Mucosa of stomach (tissue), 1 donor: ENCODE data around the gene TAF1.
"Not testable (repeated sequence)": the region's sequence is repeated elsewhere in the genome, so short reads cannot be mapped to it uniquely, and the experiment has no call there.

ENCODE experiments used
- H3K27me3 ChIP-seq: one replicate; pipeline ENCODE4 v1.7.0; 2013; ENCODE audit warnings: mild to moderate bottlenecking, low read length; ENCODE audit not compliant: control insufficient read depth, insufficient read depth
- H3K36me3 ChIP-seq: one replicate; pipeline ENCODE4 v1.7.0; 2013; ENCODE audit warnings: low read length; ENCODE audit not compliant: control insufficient read depth, insufficient read depth
- H3K4me1 ChIP-seq: one replicate; pipeline ENCODE4 v1.7.0; 2013; ENCODE audit warnings: mild to moderate bottlenecking, low read length; ENCODE audit not compliant: control insufficient read depth, insufficient read depth
- H3K4me3 ChIP-seq: one replicate; pipeline ENCODE4 v1.7.0; 2013; ENCODE audit warnings: low read length
- H3K9ac ChIP-seq: one replicate; pipeline ENCODE4 v1.7.0; 2013; ENCODE audit warnings: mild to moderate bottlenecking, low read length, moderate library complexity
- H3K9me3 ChIP-seq: one replicate; pipeline ENCODE4 v1.7.0; 2013; ENCODE audit warnings: mild to moderate bottlenecking, low read length, moderate library complexity; ENCODE audit not compliant: control insufficient read depth
- donor health status: Pancreatic carcinoma.

The TAF1 gene, protein sequence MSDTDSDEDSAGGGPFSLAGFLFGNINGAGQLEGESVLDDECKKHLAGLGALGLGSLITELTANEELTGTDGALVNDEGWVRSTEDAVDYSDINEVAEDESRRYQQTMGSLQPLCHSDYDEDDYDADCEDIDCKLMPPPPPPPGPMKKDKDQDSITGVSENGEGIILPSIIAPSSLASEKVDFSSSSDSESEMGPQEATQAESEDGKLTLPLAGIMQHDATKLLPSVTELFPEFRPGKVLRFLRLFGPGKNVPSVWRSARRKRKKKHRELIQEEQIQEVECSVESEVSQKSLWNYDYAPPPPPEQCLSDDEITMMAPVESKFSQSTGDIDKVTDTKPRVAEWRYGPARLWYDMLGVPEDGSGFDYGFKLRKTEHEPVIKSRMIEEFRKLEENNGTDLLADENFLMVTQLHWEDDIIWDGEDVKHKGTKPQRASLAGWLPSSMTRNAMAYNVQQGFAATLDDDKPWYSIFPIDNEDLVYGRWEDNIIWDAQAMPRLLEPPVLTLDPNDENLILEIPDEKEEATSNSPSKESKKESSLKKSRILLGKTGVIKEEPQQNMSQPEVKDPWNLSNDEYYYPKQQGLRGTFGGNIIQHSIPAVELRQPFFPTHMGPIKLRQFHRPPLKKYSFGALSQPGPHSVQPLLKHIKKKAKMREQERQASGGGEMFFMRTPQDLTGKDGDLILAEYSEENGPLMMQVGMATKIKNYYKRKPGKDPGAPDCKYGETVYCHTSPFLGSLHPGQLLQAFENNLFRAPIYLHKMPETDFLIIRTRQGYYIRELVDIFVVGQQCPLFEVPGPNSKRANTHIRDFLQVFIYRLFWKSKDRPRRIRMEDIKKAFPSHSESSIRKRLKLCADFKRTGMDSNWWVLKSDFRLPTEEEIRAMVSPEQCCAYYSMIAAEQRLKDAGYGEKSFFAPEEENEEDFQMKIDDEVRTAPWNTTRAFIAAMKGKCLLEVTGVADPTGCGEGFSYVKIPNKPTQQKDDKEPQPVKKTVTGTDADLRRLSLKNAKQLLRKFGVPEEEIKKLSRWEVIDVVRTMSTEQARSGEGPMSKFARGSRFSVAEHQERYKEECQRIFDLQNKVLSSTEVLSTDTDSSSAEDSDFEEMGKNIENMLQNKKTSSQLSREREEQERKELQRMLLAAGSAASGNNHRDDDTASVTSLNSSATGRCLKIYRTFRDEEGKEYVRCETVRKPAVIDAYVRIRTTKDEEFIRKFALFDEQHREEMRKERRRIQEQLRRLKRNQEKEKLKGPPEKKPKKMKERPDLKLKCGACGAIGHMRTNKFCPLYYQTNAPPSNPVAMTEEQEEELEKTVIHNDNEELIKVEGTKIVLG (N-terminal part only)

DNA sequence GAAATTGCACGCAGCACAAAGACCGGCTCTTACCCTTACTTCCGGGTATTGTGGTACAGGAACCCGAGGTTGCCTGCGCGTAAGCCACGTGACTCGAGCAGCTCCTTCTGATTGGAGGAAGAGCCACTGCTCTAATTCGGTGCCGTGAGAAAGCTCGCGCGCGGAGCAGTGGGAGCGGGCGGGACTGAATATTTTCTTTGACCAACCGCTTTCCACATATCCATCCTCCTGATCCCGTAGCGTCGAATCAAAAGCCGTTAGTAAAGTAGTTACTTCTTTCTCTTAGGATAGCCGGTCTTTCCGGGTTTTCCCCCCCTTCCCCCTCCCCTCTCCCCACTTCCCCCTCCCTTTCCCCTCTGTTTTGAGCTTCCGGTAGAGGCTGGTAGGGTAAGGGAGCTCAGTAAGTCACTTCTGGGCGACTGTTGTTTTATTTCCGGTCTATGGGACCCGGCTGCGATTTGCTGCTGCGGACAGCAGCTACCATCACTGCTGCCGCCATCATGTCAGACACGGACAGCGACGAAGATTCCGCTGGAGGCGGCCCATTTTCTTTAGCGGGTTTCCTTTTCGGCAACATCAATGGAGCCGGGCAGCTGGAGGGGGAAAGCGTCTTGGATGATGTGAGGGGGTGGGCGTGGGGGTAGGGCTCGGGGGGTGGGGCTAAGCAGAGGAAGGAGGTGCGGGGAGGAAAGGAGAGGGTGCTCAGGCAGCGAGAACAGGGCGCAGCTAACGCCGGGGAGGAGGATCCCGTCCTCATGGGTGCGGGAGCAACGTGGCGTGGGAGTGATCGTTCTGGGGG is at the start of gene TAF1:
Gene TAF1 (plus strand): TSS at position 483 of the 799 bp plus-strand sequence. CDS start 18 bp downstream, at position 501.
- no peaks in the 10 kb centered on the region for H3K27me3 ChIP-seq
- no peaks in the 10 kb centered on the region for H3K9me3 ChIP-seq
- peak within 1 kb of the TSS; percentile 78 for H3K9ac ChIP-seq
- H3K36me3 ChIP-seq = no peaks in the 10 kb centered on the region
- peaks cover 4% of the 10 kb centered on the region for H3K4me1 ChIP-seq
- H3K4me3 ChIP-seq = peak within 1 kb of the TSS; percentile 69

DNA sequence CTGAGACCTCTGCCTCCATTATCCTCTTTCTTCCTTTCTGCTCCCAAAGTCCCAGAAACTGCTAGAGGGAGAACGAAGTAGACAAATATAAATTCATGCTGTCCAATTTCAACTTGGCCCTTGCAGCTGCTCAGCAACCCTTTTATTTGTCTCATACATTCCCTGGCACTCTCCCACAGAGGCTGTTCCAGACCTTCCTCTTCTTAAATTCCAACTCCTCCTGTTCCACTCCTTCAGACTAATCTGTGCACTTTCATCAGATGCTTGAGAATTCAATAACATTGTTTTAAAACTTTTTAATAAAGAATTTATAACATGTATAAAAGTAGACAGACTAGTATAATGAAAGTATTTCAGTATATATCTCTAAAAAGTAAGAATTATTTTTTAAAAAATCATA is 49.2 kb upstream of the TAF1 start:
- not testable (repeated sequence) for H3K4me3 ChIP-seq, H3K4me1 ChIP-seq, H3K9ac ChIP-seq, H3K27me3 ChIP-seq, H3K9me3 ChIP-seq, H3K36me3 ChIP-seq

DNA sequence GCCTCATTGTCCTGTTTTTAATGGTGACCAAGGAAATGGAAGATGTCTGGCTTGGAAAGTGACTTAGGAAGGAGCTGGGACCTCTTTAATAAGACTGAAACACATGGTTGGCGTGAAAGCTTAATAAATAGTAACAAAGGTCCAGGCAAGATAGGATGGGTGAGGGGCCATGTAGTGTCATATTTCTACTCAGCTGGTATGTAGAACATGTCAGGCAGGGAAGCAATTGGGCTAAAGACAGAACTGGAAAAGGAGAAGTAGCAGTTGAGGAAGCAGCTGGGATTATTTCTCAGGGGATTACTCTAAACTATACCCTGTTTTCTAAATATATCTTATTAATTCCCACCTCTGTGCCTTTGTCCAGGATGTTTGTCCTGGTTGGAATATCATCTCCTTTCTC is 46.0 kb upstream of the TAF1 start:
- no peak overlapping the region for H3K4me3 ChIP-seq
- no peaks in the 10 kb centered on the region for H3K4me1 ChIP-seq
- H3K9ac ChIP-seq = no peak overlapping the region
- no peaks in the 10 kb centered on the region for H3K9me3 ChIP-seq
- H3K36me3 ChIP-seq = no peaks in the 10 kb centered on the region
- H3K27me3 ChIP-seq = no peaks in the 10 kb centered on the region

DNA sequence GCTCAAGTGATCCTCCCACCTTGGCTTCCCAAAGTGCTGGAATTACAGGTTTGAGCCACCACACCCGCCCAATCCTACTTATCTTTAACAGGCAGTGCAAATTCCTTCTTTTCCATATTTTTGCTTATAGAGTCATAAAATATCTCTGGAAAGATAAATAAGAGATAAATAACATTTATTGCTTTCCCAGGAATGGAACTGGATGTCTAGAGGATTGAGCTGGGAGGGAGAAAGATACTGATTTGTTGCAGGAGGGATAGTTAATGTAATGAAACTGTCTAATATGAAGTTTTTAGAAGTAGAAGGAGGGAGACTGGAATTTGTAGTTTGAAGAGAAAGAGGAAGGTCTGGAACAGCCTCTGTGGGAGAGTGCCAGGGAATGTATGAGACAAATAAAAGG is 44.4 kb upstream of the TAF1 start:
- Histone ChIP-seq H3K4me3 (no peak overlapping the region), H3K36me3 (no peaks in the 10 kb centered on the region), H3K9ac (no peak overlapping the region), H3K4me1 (no peaks in the 10 kb centered on the region), H3K27me3 (no peaks in the 10 kb centered on the region), H3K9me3 (no peaks in the 10 kb centered on the region)

DNA sequence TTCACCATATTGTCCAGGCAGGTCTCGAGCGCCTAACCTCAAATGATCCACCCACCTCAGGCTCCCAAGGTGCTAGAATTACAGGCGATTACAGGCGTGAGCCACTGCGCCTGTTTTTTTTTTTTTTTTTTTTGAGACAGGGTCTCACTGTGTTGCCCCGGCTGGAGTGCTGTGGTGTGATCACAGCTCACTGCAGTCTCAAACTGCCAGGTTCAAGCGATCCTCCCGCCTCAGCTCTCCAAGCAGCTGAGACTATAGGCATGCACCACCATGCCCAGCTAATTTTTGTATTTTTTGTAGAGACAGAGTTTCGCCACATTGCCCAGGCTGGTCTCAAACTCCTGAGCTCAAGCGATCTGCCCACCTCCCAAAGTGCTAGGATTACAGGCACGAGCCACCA is 41.7 kb upstream of the TAF1 start:
- not testable (repeated sequence) for H3K9ac ChIP-seq

DNA sequence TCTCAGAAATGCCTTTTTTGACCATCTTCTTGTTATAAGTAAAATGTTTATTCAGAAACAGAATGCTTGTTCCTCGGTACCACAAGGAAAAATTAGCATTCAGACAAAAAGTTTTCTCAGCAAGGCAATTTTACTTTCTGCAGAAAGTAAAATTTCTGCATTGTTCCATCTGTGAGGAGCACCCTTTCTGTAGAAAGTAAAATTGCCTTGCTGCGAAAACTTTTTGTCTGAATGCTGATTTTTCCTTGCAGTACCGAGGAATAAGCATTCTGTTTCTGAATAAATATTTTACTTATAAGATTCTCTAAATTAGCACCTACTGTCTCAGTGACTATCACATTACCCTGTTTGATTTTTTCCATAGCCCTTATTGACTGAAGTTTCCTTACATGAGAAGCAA is 39.8 kb upstream of the TAF1 start:
- no peaks in the 10 kb centered on the region for H3K9me3 ChIP-seq
- no peaks in the 10 kb centered on the region for H3K36me3 ChIP-seq
- H3K4me3 ChIP-seq = no peak overlapping the region
- no peaks in the 10 kb centered on the region for H3K4me1 ChIP-seq
- no peak overlapping the region for H3K9ac ChIP-seq
- no peaks in the 10 kb centered on the region for H3K27me3 ChIP-seq

More for the DNA sequence above, 41.7 kb upstream of the TAF1 start:
- not testable (repeated sequence) for H3K4me3 ChIP-seq, H3K27me3 ChIP-seq, H3K9me3 ChIP-seq, H3K36me3 ChIP-seq, H3K4me1 ChIP-seq

DNA sequence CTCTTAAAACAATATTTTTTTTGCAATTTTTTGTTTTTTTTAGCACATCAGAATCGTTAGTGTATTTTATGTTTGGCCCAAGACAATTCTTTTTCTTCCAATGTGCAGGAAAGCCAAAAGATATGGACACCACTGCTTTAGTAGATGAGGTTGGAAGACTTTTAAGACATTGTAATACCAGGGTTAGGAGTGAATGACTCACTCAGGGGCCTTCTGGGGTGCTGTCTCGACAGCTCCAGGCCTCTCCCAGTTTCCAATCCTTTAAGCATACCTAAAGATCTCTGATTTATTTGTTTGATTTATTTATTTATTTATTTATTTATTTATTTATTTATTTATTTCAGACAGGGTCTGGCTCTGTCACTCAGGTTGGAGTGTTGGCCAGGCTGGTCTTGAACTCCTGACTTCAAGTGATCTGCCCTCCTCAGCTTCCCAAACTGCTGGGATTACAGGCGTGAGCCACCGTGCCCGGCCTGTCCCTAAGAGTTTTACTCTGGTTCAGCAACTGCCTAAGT is 16.9 kb upstream of the TAF1 start:
- not testable (repeated sequence) for H3K4me1 ChIP-seq, H3K27me3 ChIP-seq, H3K36me3 ChIP-seq, H3K9ac ChIP-seq, H3K9me3 ChIP-seq, H3K4me3 ChIP-seq

DNA sequence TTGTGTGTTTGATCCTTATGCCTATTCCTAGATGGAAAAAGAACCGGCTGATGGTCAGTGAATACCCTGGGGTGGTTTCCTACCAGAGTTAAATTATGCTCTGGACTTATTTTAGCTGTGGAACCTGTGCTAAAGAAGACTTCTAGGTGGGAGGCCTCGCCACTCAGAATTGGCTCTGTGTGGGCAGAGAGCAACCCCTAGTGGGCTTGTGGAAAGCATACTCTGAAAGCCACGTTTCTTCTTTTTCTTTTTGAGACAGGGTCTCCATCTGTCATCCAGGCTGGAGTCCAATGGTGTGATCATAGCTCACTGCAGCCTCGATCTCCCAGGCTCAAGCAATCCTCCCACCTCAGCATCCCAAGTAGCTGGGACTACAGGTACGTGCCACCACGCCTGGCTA is 16.3 kb upstream of the TAF1 start:
- H3K4me3 ChIP-seq, H3K9me3 ChIP-seq, H3K36me3 ChIP-seq, H3K27me3 ChIP-seq, H3K9ac ChIP-seq, H3K4me1 ChIP-seq: not testable (repeated sequence)

DNA sequence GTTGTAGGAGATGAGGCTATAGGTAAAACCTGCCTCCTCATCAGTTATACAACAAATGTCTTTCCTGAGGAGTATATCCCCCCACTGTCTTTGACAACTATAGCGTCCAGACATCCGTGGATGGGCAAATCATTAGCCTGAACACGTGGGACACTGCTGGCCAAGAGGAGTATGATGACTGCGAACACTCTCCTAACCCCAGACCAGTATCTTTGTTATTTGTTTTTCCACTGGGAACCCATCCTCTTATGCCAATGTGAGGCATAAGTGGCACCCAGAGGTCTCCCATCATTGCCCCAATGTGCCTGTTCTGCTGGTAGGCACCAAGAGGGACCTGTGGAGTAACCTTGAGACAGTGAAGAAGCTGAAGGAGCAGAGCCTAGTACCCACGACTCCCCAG is 13.7 kb upstream of the TAF1 start:
- not testable (repeated sequence) for H3K4me3 ChIP-seq, H3K36me3 ChIP-seq, H3K9me3 ChIP-seq, H3K4me1 ChIP-seq, H3K9ac ChIP-seq, H3K27me3 ChIP-seq

DNA sequence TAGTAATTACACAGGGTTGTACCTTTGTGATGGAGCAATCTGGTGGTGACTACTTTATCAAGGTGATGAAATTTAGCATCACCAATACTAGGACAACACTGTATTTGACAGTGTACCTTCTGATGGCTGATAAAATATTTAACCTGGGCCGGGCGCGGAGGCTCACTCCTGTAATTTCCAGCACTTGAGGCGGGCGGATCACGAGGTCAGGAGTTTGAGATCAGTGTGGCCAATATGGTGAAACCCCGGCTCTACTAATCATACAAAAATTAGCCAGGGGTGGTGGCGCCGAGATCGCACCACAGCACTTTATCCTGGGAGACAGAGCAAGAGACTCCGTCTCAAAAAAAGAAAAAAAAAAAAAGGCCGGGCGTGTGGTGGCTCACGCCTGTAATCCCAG is 1.9 kb upstream of the TAF1 start:
- no peak overlapping the region for H3K9ac ChIP-seq
- no peak overlapping the region for H3K4me3 ChIP-seq
- H3K9me3 ChIP-seq = no peaks in the 10 kb centered on the region
- peaks cover 4% of the 10 kb centered on the region for H3K4me1 ChIP-seq
- H3K36me3 ChIP-seq = no peaks in the 10 kb centered on the region
- no peaks in the 10 kb centered on the region for H3K27me3 ChIP-seq

DNA sequence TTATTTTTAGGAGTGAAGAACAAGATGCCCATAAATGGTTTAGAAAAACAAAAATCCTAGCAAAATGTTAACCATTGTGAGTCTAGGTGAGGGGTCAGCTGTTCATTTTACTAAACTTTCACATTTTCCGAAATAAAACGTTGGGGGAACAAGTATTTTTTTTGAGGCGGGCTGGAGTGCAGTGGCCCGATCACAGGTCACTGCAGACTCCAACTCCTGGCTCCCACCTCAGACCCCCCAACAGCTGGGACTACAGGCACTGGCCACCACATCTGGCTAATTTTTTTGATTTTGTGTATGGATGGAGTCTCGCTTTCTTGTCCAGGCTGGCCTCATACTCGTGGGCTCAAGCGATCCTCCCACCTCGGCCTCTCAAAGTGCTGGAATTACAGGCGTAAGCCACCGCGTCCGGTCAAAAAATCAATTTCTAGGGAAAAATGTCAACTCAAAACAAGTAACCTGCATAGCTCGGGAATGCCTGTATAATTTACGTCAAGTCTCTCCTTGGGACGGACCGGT is 742 bp upstream of the TAF1 start:
- Histone ChIP-seq H3K9me3 (no peaks in the 10 kb centered on the region), H3K36me3 (no peaks in the 10 kb centered on the region), H3K27me3 (no peaks in the 10 kb centered on the region), H3K9ac (peak overlapping the region; percentile 78), H3K4me3 (peak overlapping the region; percentile 69), H3K4me1 (peaks cover 4% of the 10 kb centered on the region)
